Occipital lobe (tissue), 2 donors: ENCODE data around the gene MS4A6E. TPM values are rescaled to one million over a fixed set of nuclear protein-coding genes. Genes with fewer than 3 reads are reported as not detected.
"Not testable (repeated sequence)": the region's sequence is repeated elsewhere in the genome, so short reads cannot be mapped to it uniquely, and the experiment has no call there.

Experiments
- DNase-seq: peaks from one replicate; lab custom pipeline; 2025; lab: John Stamatoyannopoulos, UW
- total RNA-seq: library from RNA; depleted of rRNA; stranded (reverse); fragments of >200 nt; gene quantifications from one replicate; pipeline ENCODE4 v1.2.3, GENCODE V29; 2014

Gene MS4A6E
- total RNA-seq, 1 donor from 2014 or later, result not detected

DNA sequence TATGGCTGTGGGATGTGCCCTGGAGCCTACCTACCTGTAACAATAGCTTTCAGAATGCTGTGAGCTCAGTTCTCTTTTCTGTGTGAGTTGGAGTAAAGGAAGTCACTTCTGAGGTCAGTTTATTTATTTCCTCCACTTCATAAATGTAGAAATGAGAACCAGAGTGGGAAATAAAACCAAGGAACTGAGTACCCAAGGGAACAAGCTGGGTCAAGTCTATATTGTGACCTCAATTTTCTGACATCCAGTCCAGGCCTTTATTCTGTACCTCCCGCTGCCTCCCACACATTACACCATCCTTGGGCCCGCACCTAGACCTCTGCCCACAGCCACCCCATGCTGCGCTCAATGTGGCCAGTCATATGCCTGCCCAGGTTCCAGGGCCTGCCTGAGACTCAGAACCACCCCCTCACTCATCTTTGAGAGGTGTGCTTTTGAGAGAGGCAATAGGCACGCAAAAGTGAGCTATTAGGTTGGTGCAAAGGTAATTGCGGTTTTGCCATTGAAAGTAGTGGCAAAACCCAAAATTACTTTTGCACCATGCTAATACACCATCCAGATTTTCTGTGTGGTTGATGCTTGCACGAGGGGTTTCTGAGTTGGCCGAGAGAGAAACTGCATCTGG, 9.8 kb downstream of the MS4A6E start:
- DNase-seq, result no peak

- DNase-seq, result no peak
Measured at GRCh38 chr11:60338053-60338452, 11.0 kb downstream of the MS4A6E start.

DNA sequence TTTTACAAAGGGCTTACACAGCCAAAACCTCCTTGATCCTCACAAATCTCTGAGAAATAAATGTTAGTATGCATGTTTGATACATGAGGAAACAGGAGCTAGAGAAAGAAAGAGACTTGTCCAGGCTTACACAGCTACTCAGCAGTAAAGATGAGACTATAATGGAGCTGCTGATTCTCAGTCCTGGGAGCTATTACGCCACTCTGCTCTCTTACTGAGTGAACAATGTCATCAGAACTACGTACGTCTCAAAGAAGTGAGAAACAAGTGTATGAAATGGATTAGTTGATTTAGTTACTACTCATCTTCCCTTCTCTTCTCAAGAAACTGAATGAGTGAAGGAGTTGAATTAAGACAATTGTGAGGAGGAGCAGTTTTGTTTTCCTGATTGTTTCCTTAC, 12.3 kb downstream of the MS4A6E start:
- DNase-seq, result no peak

DNA sequence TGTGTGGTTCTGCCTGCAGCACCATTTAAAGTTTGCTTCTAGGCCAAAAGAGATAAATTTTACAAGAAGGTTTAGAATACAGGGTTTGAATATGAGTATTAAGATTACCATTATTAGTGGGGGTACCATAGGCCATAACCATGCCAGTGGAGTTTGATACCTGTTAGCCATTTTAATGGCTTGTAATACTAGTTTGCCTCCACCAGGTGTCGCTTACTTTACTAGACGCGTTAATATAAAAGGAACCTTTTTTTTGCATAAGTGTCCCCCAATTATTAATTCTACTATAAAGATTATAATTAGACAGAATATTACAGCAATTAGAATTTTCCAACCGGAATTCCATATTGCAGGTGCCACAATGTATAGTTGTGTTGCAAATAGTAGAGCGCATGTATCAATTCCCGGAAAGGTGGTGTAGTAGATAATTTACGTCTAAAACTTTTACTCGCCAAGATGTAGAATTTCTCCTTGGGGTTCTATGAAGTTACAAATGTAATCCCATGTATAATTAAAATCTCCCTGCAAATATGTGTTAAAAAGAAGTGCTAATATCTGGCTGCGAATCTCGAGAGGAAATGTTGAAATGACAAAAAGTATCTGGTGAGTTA, 16.1 kb downstream of the MS4A6E start:
- no peak for DNase-seq

DNA sequence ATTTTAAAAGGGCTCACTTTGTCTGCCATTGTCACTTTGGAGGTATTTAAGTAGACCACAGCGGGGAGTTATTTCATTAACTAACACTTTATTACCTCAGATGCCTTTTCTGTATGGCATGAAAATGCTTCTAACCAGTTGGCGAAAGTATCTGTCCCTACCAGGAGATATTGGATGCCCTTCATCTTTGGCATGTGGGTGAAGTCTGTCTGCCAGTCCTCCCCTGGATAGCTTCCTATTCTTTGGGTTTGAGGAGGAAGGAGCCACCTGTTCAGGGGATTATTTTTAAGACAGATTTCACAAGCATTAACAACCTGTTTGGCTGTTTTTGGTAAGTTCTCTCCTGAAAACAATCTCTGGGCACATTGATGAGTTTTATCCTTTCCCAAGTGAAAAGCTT, 17.1 kb downstream of the MS4A6E start:
- DNase-seq, result no peak

GRCh38 chr11:60345489-60345888, 18.4 kb downstream of the MS4A6E start:
- no peak for DNase-seq

DNA sequence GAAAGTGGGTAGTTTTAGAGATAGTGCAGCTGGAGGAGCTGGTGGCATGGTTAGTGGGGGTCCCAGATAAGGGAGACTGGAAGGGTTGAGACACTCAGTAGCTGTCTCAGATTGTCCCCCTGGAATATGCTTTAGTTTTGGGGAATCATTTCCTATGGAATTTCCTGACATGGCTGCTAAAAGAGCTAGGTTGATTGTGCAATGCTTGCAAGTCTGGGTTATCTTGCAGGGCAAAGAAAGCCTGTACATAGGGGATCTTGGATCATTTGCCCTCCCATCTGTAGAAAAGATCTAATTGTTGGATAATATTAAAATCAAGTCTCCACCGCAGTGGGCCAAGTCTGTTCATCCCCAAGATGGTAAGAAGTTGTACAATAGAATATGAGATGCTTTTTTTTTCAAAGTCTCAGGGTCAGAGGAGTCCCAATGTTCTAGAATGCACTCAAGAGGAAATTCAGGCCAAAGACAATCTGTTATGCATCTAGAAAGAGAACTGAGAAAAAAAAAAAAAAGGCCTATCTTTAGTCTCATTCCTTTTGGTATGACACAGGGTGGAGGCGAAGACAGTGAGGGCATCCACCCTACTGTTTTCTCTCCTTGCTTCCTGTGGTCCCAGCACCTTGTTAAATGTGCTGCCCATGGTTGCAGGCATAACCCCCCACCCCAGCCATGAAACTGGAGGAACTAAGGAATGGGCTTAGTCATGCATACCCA, 20.2 kb downstream of the MS4A6E start:
- DNase-seq, result no peak

DNA sequence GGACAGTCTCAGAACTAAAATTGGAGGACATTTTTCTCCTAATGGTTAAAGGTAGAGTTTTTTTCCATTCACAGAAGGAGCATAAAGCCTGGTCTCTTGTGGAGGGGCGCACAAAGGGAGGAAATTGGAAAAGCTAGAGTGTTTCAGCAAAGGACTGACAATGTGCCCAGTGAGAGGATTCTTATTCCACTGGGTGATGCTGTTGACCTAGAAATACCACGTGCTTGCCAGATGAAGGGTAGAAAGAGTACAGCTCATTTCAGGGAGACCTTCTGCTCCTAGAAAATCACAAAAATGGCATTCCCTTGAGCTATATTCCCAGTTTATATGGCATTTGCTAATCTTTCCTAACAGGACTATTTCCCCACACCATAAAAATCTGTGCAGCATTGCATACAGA, 21.1 kb downstream of the MS4A6E start:
- DNase-seq, result no peak

DNA sequence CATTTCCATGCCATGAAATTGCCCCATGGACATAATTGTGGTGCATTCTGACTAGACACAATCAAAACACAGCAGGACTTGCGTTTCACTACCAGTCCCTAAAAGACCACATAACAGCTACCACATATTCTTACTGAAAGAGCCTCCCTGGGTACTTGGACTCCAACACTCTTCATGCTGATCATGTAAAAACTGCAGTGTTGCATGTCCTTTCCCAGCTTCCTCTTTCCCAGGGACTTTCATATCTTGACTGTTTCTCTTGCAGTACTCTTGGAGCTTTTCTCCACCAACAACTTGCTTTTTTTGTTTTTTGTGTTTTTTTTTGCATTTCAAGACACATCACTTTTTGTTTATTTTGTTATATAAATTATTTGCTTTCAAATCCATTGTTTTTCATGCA, 22.9 kb downstream of the MS4A6E start:
- DNase-seq, result no peak

DNA sequence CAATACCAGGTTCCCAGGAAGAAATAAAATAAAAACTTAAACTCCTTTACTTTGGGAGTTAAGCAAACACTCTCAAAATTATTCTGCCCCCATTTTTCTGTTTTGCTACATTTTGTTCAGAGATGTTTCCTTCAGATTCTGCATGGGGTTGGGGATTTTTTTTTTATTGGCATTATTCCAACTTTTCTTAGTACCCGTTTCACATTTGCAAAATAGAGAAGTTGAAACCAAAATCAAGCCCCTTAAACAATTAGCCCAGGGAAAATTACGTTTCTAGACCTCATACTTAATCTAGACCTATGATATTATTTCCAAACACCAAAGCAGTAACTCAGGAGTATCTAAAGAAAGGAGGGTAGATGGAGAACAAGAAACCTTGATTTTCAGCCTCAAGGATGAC, 30.7 kb downstream of the MS4A6E start:
- no peak for DNase-seq

GRCh38 chr11:60360621-60361020, 33.6 kb downstream of the MS4A6E start:
- DNase-seq, result no peak

GRCh38 chr11:60362241-60362640, 35.2 kb downstream of the MS4A6E start:
- no peak for DNase-seq

GRCh38 chr11:60363542-60364470, 36.8 kb downstream of the MS4A6E start:
- peak; percentile 8 for DNase-seq

DNA sequence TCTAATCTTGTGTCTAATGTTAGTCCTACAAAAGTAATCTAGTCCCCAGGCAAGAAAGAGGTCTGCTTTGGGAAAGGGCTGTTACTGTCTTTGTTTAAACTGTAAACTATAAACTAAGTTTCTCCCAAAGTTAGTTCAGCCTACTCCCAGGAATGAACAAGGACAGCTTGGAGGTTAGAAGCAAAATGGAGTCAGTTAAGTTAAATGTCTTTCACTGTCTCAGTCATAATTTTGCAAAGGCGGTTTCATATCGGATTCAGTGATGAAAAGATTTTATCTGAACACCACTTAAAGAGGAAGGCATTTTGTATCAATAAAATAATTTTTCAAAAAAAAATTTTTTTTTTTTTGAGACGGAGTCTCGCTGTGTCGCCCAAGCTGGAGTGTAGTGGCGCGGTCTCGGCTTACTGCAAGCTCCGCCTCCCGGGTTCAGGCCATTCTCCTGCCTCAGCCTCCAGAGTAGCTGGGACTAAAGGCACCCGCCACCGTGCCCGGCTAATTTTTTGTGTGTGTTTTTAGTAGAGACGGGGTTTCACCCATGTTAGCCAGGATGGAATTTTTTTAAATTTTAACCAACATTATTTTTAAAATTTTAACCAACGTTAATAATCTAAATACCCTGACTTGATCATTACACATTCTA, 39.3 kb downstream of the MS4A6E start:
- not testable (repeated sequence) for DNase-seq

DNA sequence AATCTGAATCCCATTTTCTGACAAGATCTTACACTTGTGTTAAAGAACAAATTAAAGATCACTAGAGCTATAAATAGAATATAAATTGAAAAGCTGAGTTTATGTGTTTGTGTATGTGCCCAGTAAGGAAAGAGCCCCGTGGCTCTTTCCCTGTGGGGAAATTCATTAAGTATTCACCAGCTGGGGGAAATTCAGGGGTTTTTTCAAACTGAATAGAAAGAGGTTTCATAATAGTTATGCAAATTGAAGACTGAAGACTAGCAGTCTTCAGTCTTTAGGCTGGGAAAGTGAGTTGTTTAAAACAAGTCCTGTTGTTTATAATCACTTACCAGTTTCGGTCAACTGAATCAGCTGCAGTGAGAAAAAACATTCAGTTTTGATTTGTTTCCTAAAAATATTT, 40.0 kb downstream of the MS4A6E start:
- DNase-seq, result no peak

GRCh38 chr11:60367896-60368295, 40.8 kb downstream of the MS4A6E start:
- no peak for DNase-seq

GRCh38 chr11:60370252-60370810, 43.3 kb downstream of the MS4A6E start:
- no peak for DNase-seq

DNA sequence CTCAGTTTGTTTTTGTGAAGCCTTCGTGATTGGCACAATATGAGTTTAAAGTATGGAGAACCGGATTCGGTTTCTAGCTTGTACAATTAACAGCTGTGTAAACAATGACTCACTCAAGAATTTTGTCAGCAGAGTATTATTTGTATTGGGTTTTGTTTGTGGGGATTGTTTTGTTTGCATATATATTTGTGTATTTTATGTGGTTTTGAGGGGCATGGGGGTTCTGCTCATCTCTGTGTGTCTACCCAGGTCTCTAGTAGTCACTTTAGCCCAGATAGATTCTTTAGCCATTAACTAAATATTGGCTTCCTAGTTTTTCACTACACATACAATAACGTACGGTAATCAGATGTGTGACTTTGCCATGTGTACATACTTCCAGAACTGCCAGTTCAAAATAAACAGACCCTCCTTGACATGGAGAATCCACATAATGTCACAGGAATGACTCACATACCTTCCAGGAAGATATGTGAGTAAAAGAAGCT, 43.8 kb downstream of the MS4A6E start:
- DNase-seq, result no peak

- no peak for DNase-seq
Measured at GRCh38 chr11:60371386-60371785, 44.3 kb downstream of the MS4A6E start.

- no peak for DNase-seq
Measured at GRCh38 chr11:60371854-60372253, 44.8 kb downstream of the MS4A6E start.

- no peak for DNase-seq
Measured at GRCh38 chr11:60372767-60373166, 45.7 kb downstream of the MS4A6E start.
